Measurements from ENCODE around the gene CAVIN3.

Gene CAVIN3

DNA sequence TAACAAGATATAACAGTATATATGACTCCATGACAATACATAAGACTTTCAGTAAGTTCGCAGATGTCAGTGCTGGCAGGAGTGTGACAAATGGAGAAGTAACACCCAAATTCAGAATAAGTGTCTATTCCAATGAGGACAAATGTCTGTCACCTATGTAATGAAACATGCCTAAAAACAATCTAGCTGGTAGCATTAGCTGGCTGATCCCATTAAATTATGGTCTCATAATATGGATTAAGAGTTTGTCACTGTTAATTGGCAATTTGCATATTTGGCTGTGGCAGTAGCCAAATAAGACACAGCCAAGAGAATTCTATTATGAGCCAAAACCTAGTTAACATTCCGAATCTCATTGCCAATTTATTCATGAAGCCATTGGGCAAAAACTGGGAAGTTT, 30.2 kb upstream of the CAVIN3 start:
- no peak overlapping the region for H3K4me3 ChIP-seq (ENCODE audit: low read depth, low read length)
- TF ChIP-seq MYC (IDR thresholded peaks at IDR 0.05; ENCODE audit: low read depth, low read length) (no peak), POLR2A (IDR thresholded peaks at IDR 0.05; ENCODE audit: extremely low read depth, insufficient read length) (no peak)
- TF ChIP-seq, protein P1, sequence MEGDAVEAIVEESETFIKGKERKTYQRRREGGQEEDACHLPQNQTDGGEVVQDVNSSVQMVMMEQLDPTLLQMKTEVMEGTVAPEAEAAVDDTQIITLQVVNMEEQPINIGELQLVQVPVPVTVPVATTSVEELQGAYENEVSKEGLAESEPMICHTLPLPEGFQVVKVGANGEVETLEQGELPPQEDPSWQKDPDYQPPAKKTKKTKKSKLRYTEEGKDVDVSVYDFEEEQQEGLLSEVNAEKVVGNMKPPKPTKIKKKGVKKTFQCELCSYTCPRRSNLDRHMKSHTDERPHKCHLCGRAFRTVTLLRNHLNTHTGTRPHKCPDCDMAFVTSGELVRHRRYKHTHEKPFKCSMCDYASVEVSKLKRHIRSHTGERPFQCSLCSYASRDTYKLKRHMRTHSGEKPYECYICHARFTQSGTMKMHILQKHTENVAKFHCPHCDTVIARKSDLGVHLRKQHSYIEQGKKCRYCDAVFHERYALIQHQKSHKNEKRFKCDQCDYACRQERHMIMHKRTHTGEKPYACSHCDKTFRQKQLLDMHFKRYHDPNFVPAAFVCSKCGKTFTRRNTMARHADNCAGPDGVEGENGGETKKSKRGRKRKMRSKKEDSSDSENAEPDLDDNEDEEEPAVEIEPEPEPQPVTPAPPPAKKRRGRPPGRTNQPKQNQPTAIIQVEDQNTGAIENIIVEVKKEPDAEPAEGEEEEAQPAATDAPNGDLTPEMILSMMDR (IDR thresholded peaks at IDR 0.05; ENCODE audit: low read depth, low read length): no peak
- TF ChIP-seq, protein P2, sequence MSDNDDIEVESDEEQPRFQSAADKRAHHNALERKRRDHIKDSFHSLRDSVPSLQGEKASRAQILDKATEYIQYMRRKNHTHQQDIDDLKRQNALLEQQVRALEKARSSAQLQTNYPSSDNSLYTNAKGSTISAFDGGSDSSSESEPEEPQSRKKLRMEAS (IDR thresholded peaks at IDR 0.05; ENCODE audit: low read depth, low read length): no peak
- DNase-seq (ENCODE audit: low read depth): no peak

DNA sequence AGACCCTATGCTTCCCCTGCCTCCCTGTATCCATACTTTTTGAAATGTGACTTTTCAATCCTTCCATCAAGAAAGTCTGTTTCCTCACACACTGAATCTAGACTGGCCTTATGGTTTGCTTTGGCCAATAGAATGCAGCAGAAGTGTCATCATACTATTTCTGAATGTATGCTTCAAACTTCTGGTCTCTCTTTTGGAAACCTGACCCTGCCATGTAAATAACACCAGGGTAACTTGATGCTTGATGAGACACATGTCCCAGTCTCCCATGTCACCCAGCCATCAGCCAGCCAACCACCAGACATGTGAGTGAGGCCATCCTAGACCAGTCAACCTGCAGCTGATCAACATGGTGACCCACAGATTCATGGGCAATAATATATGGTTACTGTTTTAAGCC, 29.7 kb upstream of the CAVIN3 start:
- no peak overlapping the region for H3K4me3 ChIP-seq (ENCODE audit: low read depth, low read length)
- TF ChIP-seq POLR2A (IDR thresholded peaks at IDR 0.05; ENCODE audit: extremely low read depth, insufficient read length) (no peak), MYC (IDR thresholded peaks at IDR 0.05; ENCODE audit: low read depth, low read length) (no peak)
- TF ChIP-seq, protein P1 (IDR thresholded peaks at IDR 0.05; ENCODE audit: low read depth, low read length): no peak
- TF ChIP-seq, protein P2 (IDR thresholded peaks at IDR 0.05; ENCODE audit: low read depth, low read length): no peak
- DNase-seq (ENCODE audit: low read depth): no peak

DNA sequence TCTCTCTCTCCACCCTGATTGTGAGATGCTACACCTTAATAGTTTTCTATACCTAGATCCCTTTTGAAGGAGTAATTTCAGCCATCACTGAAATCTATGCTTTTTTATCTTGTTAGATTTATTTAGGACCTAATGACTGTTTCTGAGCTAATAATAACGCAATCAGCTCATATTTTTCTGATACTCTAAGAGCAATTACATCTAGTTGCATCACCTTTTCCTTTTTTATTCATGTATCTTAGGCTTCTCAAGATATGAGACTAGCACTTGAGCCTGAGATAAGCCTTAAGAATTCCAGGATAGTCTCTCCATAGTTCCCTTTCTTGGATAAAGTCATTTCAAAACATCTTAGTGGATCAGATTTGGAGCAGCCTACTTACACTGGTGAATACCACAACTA, 25.1 kb upstream of the CAVIN3 start:
- TF ChIP-seq, protein P2 (IDR thresholded peaks at IDR 0.05; ENCODE audit: low read depth, low read length): no peak
- no peak for TF ChIP-seq POLR2A (IDR thresholded peaks at IDR 0.05; ENCODE audit: extremely low read depth, insufficient read length)
- TF ChIP-seq MYC (IDR thresholded peaks at IDR 0.05; ENCODE audit: low read depth, low read length): no peak
- TF ChIP-seq, protein P1 (IDR thresholded peaks at IDR 0.05; ENCODE audit: low read depth, low read length): no peak
- DNase-seq (ENCODE audit: low read depth): no peak
- no peak overlapping the region for H3K4me3 ChIP-seq (ENCODE audit: low read depth, low read length)

DNA sequence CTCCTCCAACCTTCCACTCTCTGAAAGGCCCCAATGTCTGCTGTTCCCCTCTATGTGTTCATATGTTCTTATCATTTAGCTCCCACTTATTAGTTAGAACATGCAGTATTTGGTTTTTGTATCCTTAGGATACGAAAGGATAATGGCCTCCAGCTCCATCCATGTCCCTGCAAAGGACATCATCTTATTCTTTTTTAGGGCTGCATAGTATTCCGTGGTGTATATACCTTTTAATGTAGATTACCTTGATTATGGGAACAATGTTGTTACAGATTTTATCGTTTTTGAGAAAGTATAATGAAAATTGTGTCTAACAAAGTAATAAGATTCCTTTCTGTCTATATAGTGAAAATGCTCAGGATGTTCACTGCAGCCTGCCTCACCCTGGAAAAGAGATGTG, 16.0 kb upstream of the CAVIN3 start:
- no peak for DNase-seq (ENCODE audit: low read depth)
- no peak for TF ChIP-seq POLR2A (IDR thresholded peaks at IDR 0.05; ENCODE audit: extremely low read depth, insufficient read length)
- TF ChIP-seq, protein P1 (IDR thresholded peaks at IDR 0.05; ENCODE audit: low read depth, low read length): no peak
- TF ChIP-seq, protein P2 (IDR thresholded peaks at IDR 0.05; ENCODE audit: low read depth, low read length): no peak
- H3K4me3 ChIP-seq (ENCODE audit: low read depth, low read length): no peak overlapping the region

DNA sequence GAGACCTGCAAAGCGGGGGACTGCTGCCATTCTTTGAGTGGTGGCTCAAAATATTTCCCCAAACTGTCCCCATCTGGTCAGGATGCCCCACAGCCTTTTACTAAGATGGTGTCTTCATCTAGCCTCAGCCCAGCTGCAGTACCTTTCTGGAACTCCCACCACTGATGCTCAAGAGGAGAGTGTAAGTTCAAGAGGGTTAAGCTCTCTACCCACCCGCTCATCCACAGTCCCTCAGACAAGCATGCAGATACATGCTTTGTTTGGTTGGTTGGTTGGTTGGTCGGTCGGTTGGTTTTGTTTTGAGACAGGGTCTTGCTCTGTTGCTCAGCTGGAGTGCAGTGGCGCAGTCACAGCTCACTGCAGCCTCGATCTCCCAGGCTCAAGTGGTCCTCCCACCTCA, 14.5 kb upstream of the CAVIN3 start:
- H3K4me3 ChIP-seq (ENCODE audit: low read depth, low read length): no peak overlapping the region
- DNase-seq (ENCODE audit: low read depth): no peak
- TF ChIP-seq MYC (IDR thresholded peaks at IDR 0.05; ENCODE audit: low read depth, low read length): no peak
- no peak for TF ChIP-seq POLR2A (IDR thresholded peaks at IDR 0.05; ENCODE audit: extremely low read depth, insufficient read length)
- TF ChIP-seq, protein P2 (IDR thresholded peaks at IDR 0.05; ENCODE audit: low read depth, low read length): no peak
- TF ChIP-seq, protein P1 (IDR thresholded peaks at IDR 0.05; ENCODE audit: low read depth, low read length): no peak

DNA sequence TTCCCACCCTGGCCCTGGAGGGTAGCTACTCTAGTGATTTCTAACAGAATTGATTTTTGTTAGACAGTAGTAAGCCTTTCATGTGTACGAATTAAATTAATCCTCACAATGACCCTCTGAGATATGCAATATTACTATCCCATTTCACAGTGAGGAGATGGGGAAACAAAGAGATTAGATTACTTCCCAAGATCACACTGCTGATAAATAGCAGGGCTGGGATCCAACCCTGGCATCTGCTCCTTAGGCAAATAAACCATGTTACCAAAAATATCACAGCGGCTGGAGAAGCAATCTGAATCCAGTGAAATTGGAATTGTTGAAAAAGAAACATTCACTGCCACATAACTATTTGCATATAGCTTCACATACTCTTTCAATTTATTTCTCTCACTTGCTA, 12.8 kb upstream of the CAVIN3 start:
- no peak for DNase-seq (ENCODE audit: low read depth)
- TF ChIP-seq, protein P2 (IDR thresholded peaks at IDR 0.05; ENCODE audit: low read depth, low read length): no peak
- TF ChIP-seq, protein P1 (IDR thresholded peaks at IDR 0.05; ENCODE audit: low read depth, low read length): no peak
- TF ChIP-seq POLR2A (IDR thresholded peaks at IDR 0.05; ENCODE audit: extremely low read depth, insufficient read length) (no peak), MYC (IDR thresholded peaks at IDR 0.05; ENCODE audit: low read depth, low read length) (no peak)
- H3K4me3 ChIP-seq (ENCODE audit: low read depth, low read length): no peak overlapping the region
